ENCODE measurements around the gene OPN3. TPM values are rescaled to one million over a fixed set of nuclear protein-coding genes. Genes with fewer than 3 reads are reported as not detected.

The OPN3 gene
- total RNA-seq, 2 donors from 2014 or later = 11.6 to 19.4 TPM

- no peak overlapping the region for H3K27ac Mint-ChIP-seq
- ATAC-seq (replicated peaks in 1 of 2) (no peak), DNase-seq (no peak)
- H3K9me3 Mint-ChIP-seq = no peaks in the 10 kb centered on the region
- peaks cover 34% of the 10 kb centered on the region for H3K4me1 Mint-ChIP-seq (ENCODE audit: low read depth)
- H3K27me3 Mint-ChIP-seq (ENCODE audit: low read depth) = no peaks in the 10 kb centered on the region
- no peak overlapping the region for H3K4me3 Mint-ChIP-seq
- H3K36me3 Mint-ChIP-seq (ENCODE audit: insufficient read depth in 2 of 2) = peaks cover 0 to 4% of the 10 kb centered on the region in 2 donors
Observed at GRCh38 chr1:241589521-241589920, 50.6 kb downstream of the OPN3 start.

DNA sequence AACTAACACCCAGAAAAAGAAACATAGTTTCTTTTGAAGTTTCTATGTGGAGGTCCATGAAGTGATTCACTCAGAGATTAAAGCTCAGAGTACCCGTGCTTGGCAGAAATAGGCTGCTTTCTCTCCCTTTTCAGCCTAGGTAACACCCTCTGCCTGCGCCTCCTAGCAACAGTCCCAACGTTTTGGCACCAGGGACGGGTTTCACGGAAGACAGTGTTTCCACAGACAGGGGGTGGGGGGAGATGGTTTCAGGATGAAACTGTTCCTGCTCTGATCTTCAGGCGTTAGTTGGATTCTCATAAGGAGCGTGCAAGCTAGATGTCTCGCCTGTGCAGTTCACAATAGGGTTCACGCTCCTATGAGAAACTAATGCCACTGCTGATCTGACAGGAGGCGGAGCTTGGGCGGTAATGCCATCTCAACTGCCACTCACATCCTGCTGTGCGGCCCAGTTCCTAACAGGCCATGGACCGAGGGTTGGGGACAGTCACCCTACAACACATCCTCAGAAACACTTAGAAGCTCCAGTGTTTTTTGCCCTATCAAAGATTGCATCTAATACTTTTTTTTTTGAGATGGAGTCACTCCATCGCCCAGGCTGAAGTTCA lies 53.2 kb downstream of the OPN3 start:
- DNase-seq = no peak
- Mint-ChIP-seq H3K27me3 (ENCODE audit: low read depth) (no peaks in the 10 kb centered on the region), H3K36me3 (ENCODE audit: insufficient read depth in 2 of 2) (peaks cover 0 to 2% of the 10 kb centered on the region in 2 donors), H3K4me1 (ENCODE audit: low read depth) (peaks cover 17% of the 10 kb centered on the region), H3K27ac (no peak overlapping the region), H3K4me3 (no peak overlapping the region), H3K9me3 (no peaks in the 10 kb centered on the region)
- ATAC-seq (replicated peaks in 1 of 2) = no peak

DNA sequence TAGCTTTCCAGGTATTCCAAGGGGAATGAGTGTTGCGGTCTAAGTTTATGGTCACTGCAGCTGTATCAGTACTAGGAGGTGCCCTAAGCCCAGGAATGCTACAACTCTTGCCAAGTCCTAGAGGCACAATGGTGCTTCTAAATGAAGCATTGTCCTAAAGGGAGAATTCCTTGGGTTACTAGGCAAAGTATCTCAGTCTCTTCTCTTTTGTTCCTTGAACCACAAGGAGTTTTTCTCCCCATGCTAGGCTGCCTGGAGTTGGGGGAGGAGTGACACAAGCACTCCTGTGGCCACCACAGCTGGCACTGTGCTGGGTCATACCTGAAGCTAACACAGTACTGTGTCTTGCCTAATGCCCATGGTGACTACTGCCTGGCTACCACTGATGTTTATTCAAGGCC lies 57.2 kb downstream of the OPN3 start:
- Mint-ChIP-seq H3K27me3 (ENCODE audit: low read depth) (no peaks in the 10 kb centered on the region), H3K4me3 (no peak overlapping the region), H3K36me3 (ENCODE audit: insufficient read depth in 2 of 2) (peaks cover 0 to 4% of the 10 kb centered on the region in 2 donors), H3K27ac (no peak overlapping the region), H3K4me1 (ENCODE audit: low read depth) (no peaks in the 10 kb centered on the region), H3K9me3 (peaks cover 4 to 5% of the 10 kb centered on the region in 2 donors)
- DNase-seq (no peak), ATAC-seq (replicated peaks in 1 of 2) (no peak)

- Mint-ChIP-seq H3K4me1 (ENCODE audit: low read depth) (no peaks in the 10 kb centered on the region), H3K36me3 (ENCODE audit: insufficient read depth in 2 of 2) (peaks cover 8 to 9% of the 10 kb centered on the region in 2 donors), H3K27ac (no peak overlapping the region), H3K27me3 (ENCODE audit: low read depth) (peaks cover 16% of the 10 kb centered on the region), H3K4me3 (no peak overlapping the region), H3K9me3 (peaks cover 7 to 12% of the 10 kb centered on the region in 2 donors)
- DNase-seq (no peak), ATAC-seq (replicated peaks in 1 of 2) (peak in 1 of 2 donors; percentile 49)
Observed at GRCh38 chr1:241579434-241579833, 60.7 kb downstream of the OPN3 start.

DNA sequence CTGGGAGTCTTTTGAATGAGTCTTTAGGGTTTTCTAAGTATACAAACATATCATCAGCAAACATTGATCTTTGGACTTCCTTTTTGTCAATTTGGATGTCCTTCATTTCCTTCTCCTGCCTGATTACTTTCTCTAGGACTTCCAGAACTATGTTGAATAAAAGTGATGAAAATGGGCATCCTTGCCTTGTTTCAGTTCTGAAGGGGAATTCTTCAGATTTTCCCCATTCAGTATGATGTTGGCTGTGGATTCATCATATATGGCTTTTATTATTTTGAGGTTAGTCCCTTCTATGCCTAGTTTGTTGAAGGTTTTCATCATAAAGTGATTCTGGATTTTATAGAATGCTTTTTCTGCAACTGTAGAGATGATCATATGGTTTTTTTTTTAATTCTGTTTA lies 66.0 kb downstream of the OPN3 start:
- peaks cover 23% of the 10 kb centered on the region for H3K27me3 Mint-ChIP-seq (ENCODE audit: low read depth)
- no peak overlapping the region for H3K27ac Mint-ChIP-seq
- ATAC-seq (replicated peaks in 1 of 2) = no peak
- no peak for DNase-seq
- peaks cover 5 to 9% of the 10 kb centered on the region in 2 donors for H3K36me3 Mint-ChIP-seq (ENCODE audit: insufficient read depth in 2 of 2)
- peaks cover 9 to 12% of the 10 kb centered on the region in 2 donors for H3K9me3 Mint-ChIP-seq
- no peaks in the 10 kb centered on the region for H3K4me1 Mint-ChIP-seq (ENCODE audit: low read depth)
- H3K4me3 Mint-ChIP-seq = no peak overlapping the region

DNA sequence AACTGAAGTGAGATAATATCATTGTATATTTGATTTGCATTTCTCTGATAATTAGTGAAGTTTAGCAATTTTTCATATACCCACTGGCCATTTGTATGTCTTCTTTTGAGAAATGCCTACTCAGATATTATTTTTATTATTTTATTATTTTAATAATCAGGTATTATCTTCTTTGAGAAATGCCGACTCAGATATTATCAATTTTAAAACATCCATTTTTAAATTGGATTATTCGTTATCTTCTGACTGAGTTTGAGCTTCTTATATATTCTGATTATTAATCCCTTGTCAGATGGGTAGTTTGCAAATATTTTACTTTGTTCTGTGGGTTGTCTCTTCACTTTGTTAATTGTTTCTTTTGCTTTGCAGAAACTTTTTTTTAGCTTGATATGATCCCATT lies 70.3 kb downstream of the OPN3 start:
- no peak overlapping the region for H3K4me3 Mint-ChIP-seq
- peaks cover 9% of the 10 kb centered on the region for H3K27me3 Mint-ChIP-seq (ENCODE audit: low read depth)
- ATAC-seq (replicated peaks in 1 of 2) (no peak), DNase-seq (no peak)
- peaks cover 0 to 2% of the 10 kb centered on the region in 2 donors for H3K9me3 Mint-ChIP-seq
- H3K36me3 Mint-ChIP-seq (ENCODE audit: insufficient read depth in 2 of 2) = peaks cover 0 to 2% of the 10 kb centered on the region in 2 donors
- no peaks in the 10 kb centered on the region for H3K4me1 Mint-ChIP-seq (ENCODE audit: low read depth)
- H3K27ac Mint-ChIP-seq = no peak overlapping the region

GRCh38 chr1:241560849-241561187 lies 79.4 kb downstream of the OPN3 start:
- Mint-ChIP-seq H3K27ac (no peak overlapping the region), H3K27me3 (ENCODE audit: low read depth) (no peaks in the 10 kb centered on the region), H3K4me1 (ENCODE audit: low read depth) (peaks cover 7% of the 10 kb centered on the region), H3K36me3 (ENCODE audit: insufficient read depth in 2 of 2) (no peaks in the 10 kb centered on the region), H3K9me3 (no peaks in the 10 kb centered on the region), H3K4me3 (no peak overlapping the region)
- DNase-seq (no peak), ATAC-seq (replicated peaks in 1 of 2) (no peak)

- H3K27ac Mint-ChIP-seq = no peak overlapping the region
- H3K9me3 Mint-ChIP-seq = no peaks in the 10 kb centered on the region
Observed at GRCh38 chr1:241560146-241560848, 79.9 kb downstream of the OPN3 start.

DNA sequence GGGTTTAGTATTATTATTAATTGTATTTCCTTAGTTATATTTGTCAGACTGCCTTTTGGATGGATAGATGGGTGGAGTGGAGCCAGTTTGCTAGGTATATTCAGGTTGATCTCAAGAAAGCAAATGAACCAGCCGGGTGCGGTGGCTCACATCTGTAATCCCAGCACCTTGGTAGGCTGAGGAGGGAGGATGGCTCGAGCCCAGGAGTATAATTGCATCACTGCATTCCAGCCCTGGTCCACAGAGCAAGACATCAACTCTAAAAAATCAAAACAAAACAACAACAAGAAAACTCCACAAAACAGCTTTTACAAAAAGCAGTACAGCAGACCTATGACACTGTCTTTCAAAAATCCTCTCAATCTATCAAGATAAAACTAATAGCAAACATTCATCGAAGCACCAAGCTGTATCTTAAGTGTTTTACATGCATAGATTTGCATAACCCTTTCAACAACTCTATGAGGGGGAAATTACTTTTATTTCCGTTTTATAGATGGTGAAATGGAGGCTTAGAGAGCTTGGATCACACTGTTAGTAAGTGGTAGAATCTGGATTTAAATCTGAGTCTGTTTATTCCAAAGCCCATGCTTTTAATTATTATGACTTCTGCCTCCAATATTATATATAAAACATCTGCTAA lies 82.5 kb downstream of the OPN3 start:
- ATAC-seq (replicated peaks in 1 of 2) (no peak), DNase-seq (no peak)
- peaks cover 0 to 2% of the 10 kb centered on the region in 2 donors for H3K36me3 Mint-ChIP-seq (ENCODE audit: insufficient read depth in 2 of 2)
- no peaks in the 10 kb centered on the region for H3K27me3 Mint-ChIP-seq (ENCODE audit: low read depth)
- H3K4me3 Mint-ChIP-seq = no peak overlapping the region
- peaks cover 10% of the 10 kb centered on the region for H3K4me1 Mint-ChIP-seq (ENCODE audit: low read depth)
- H3K27ac Mint-ChIP-seq = no peak overlapping the region
- H3K9me3 Mint-ChIP-seq = peaks cover 0 to under 1% of the 10 kb centered on the region in 2 donors

More at GRCh38 chr1:241560146-241560848, 79.9 kb downstream of the OPN3 start:
- H3K36me3 Mint-ChIP-seq (ENCODE audit: insufficient read depth in 2 of 2) = no peaks in the 10 kb centered on the region
- no peak for ATAC-seq (replicated peaks in 1 of 2)
- no peak for DNase-seq
- H3K4me3 Mint-ChIP-seq = no peak overlapping the region
- H3K27me3 Mint-ChIP-seq (ENCODE audit: low read depth) = no peaks in the 10 kb centered on the region
- H3K4me1 Mint-ChIP-seq (ENCODE audit: low read depth) = peaks cover 7% of the 10 kb centered on the region

DNA sequence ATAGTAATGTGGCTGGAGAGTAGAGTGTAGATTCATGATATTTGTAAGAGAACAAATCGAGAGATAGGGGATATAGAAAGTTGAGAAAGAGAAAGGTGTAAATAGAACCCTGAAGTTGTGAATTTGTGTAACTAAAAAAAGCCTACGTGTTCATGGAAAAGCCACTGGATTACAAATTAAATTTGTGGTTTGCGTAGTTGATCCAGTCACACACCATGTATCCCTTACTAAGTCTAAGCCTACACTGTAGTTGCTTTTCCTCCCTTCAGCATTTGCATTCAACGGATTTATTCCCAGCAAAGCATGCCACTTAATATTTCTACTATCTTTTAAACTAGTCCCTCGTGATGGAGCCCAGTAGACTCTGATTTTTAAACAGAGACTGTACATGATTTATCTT lies 83.1 kb downstream of the OPN3 start:
- Mint-ChIP-seq H3K27ac (no peak overlapping the region), H3K27me3 (ENCODE audit: low read depth) (no peaks in the 10 kb centered on the region)
- DNase-seq = no peak

GRCh38 chr1:241555526-241555925 lies 84.6 kb downstream of the OPN3 start:
- no peak for ATAC-seq (replicated peaks in 1 of 2)
- DNase-seq = no peak
- H3K27me3 Mint-ChIP-seq (ENCODE audit: low read depth) = no peaks in the 10 kb centered on the region
- no peak overlapping the region for H3K4me3 Mint-ChIP-seq
- peaks cover 0 to 2% of the 10 kb centered on the region in 2 donors for H3K9me3 Mint-ChIP-seq
- H3K4me1 Mint-ChIP-seq (ENCODE audit: low read depth) = peaks cover 32% of the 10 kb centered on the region
- peaks cover 3% of the 10 kb centered on the region in 2 donors for H3K36me3 Mint-ChIP-seq (ENCODE audit: insufficient read depth in 2 of 2)
- no peak overlapping the region for H3K27ac Mint-ChIP-seq

More for the DNA sequence above, 83.1 kb downstream of the OPN3 start:
- Mint-ChIP-seq H3K9me3 (peaks cover 0 to 2% of the 10 kb centered on the region in 2 donors), H3K36me3 (ENCODE audit: insufficient read depth in 2 of 2) (peaks cover 0 to 3% of the 10 kb centered on the region in 2 donors), H3K4me1 (ENCODE audit: low read depth) (peaks cover 17% of the 10 kb centered on the region), H3K4me3 (no peak overlapping the region)
- ATAC-seq (replicated peaks in 1 of 2) = no peak

DNA sequence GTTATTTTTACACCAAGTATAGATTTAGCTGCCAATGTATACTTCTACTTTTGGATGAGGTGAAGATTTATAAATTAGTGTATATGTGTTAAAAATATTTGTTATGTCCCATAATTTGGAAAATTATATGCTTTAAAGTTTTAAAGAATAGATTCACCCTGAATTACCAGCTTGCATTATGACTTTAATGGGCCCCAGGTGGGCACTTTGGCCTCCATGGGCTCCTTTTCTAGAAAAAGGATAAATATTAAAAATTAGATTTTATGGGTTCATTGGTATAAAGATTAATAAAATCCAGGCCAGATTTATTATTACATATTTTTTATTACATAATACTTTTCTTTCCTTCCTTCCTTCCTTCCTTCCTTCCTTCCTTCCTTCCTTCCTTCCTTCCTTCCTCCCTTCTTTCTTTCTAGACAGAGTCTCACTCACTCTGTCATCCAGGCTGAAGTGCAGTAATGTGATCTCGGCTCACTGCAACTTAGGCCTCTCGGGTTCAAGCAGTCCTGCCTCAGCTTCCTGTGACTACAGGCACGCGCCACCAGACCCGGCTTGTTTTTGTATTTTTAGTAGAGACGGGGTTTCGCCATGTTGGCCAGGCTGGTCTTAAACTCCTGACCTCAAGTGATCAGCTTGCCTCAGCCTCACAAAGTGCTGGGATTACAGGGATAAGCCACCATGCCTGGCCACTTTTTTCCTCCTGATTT lies 86.1 kb downstream of the OPN3 start:
- Mint-ChIP-seq H3K27ac (no peak overlapping the region), H3K4me1 (ENCODE audit: low read depth) (peaks cover 27% of the 10 kb centered on the region), H3K9me3 (peaks cover 0 to 2% of the 10 kb centered on the region in 2 donors), H3K27me3 (ENCODE audit: low read depth) (no peaks in the 10 kb centered on the region), H3K4me3 (no peak overlapping the region), H3K36me3 (ENCODE audit: insufficient read depth in 2 of 2) (peaks cover 3% of the 10 kb centered on the region in 2 donors)
- no peak for ATAC-seq (replicated peaks in 1 of 2)
- no peak for DNase-seq
